K562 (cell line): ENCODE data around the gene HEATR9. TPM values are rescaled to one million over a fixed set of nuclear protein-coding genes. Genes with fewer than 3 reads are reported as not detected.
A peak's percentile ranks its signal among the peaks of the same experiment; 100 is the strongest.

Experiments
- CBX3 ChIP-seq, 2 experiments: IDR thresholded peaks; 1 replicate in 1 of 2; 2 replicates in 1 of 2; pipeline ENCODE4 v1.6.1; 2012; ENCODE audit warnings: inconsistent platforms in 2 of 2, low read length in 2 of 2, borderline replicate concordance in 1 of 2, control low read depth in 1 of 2
- DEAF1 ChIP-seq: fragments of 450-650 bp; formaldehyde crosslinking; IDR thresholded peaks from 2 replicates; pipeline ENCODE4 v1.4.0; 2020; ENCODE audit warnings: mild to moderate bottlenecking, moderate library complexity
- ERF ChIP-seq: fragments of 450-650 bp; formaldehyde crosslinking; IDR thresholded peaks from 2 replicates; pipeline ENCODE4 v1.4.0; 2020; ENCODE audit warnings: mild to moderate bottlenecking, mixed read lengths
- FOXM1 ChIP-seq, 2 experiments: fragments of 450-650 bp in 1 of 2; sonication (generic) in 1 of 2; formaldehyde crosslinking in 1 of 2; IDR thresholded peaks; 2 replicates each; pipeline versions ENCODE4 v1.6.1 to v1.9.0; 2017 to 2022; ENCODE audit warnings: low read depth in 2 of 2, mild to moderate bottlenecking in 2 of 2, missing genetic modification reagents in 1 of 2, moderate library complexity in 1 of 2
- HNRNPH1 ChIP-seq: fragments of 200-400 bp; formaldehyde crosslinking; optimal IDR thresholded peaks from 2 replicates; pipeline ENCODE3; 2017; ENCODE audit warnings: low read depth, mild to moderate bottlenecking, low read length, moderate library complexity
- MYBL2 ChIP-seq, 2 experiments: fragments of 450-650 bp in 1 of 2; sonication (generic) in 1 of 2; formaldehyde crosslinking in 1 of 2; IDR thresholded peaks; 2 replicates each; pipeline versions ENCODE4 v1.6.1 to v1.8.1; 2017 to 2022; ENCODE audit warnings: borderline replicate concordance in 1 of 2, inconsistent platforms in 1 of 2, low read depth in 1 of 2, mild to moderate bottlenecking in 1 of 2, missing genetic modification reagents in 1 of 2, moderate library complexity in 1 of 2
- PHB ChIP-seq: fragments of 250-450 bp; sonication (Bioruptor Pico); IDR thresholded peaks from 2 replicates; pipeline ENCODE4 v1.5.0; 2021
- PHF21A ChIP-seq: fragments of 450-650 bp; IDR thresholded peaks from 2 replicates; pipeline ENCODE4 v1.6.1; 2017; ENCODE audit warnings: low read depth, borderline replicate concordance
- RBFOX2 ChIP-seq: fragments of 200-400 bp; formaldehyde crosslinking; IDR thresholded peaks from 2 replicates; pipeline ENCODE4 v1.6.1; 2017; ENCODE audit warnings: low read depth, mild to moderate bottlenecking, low read length, moderate library complexity
- SIRT6 ChIP-seq: IDR thresholded peaks from one replicate; pipeline ENCODE4 v1.6.1; 2012; ENCODE audit warnings: low read depth, mild to moderate bottlenecking, control low read depth, inconsistent platforms, low read length, moderate library complexity
- SLC30A9 ChIP-seq: fragments of 250-450 bp; sonication (Bioruptor Pico); IDR thresholded peaks from 2 replicates; pipeline ENCODE4 v1.8.0; 2022; ENCODE audit warnings: mild to moderate bottlenecking, moderate library complexity
- SREBF2 ChIP-seq: sonication (generic); formaldehyde crosslinking; IDR thresholded peaks from 2 replicates; pipeline ENCODE4 v1.4.0; 2020; ENCODE audit warnings: mild to moderate bottlenecking, missing genetic modification reagents
- SRF ChIP-seq, 2 experiments: fragments of 250-450, 450-650 bp in 1 of 2; sonication (Bioruptor Pico) in 1 of 2; sonication (generic) in 1 of 2; formaldehyde crosslinking; IDR thresholded peaks; 2 replicates each; pipeline versions ENCODE4 v1.5.0 to v1.5.1; 2020 to 2022; ENCODE audit warnings: mild to moderate bottlenecking in 1 of 2, missing genetic modification reagents in 1 of 2
- STAG1 ChIP-seq: sonication (generic); formaldehyde crosslinking; IDR thresholded peaks from 2 replicates; pipeline ENCODE4 v1.5.0; 2020; ENCODE audit warnings: missing genetic modification reagents, borderline replicate concordance
- ZNF354B ChIP-seq: fragments of 250-450 bp; sonication (Bioruptor Pico); IDR thresholded peaks from 2 replicates; pipeline ENCODE4 v1.4.0; 2020
- ZNF444 ChIP-seq: fragments of 250-450 bp; sonication (Bioruptor Pico); IDR thresholded peaks from 2 replicates; pipeline ENCODE4 v1.4.0; 2020; ENCODE audit warnings: mild to moderate bottlenecking, moderate library complexity
- ZNF583 ChIP-seq: fragments of 250-450 bp; sonication (Bioruptor Pico); IDR thresholded peaks from 2 replicates; pipeline ENCODE4 v1.4.0; 2020
- polyA plus RNA-seq, 8 experiments: library from polyadenylated mRNA; depleted of rRNA in 4 of 8; stranded (reverse) in 5 of 8; unstranded in 3 of 8; fragments of >200 nt; fragmentation: Nextera tagmentation in 2 of 8; fragmentation: Illumina TruSeq in 1 of 8; extraction: Ambion mirVana in 2 of 8; extraction: Trizol in 1 of 8; gene quantifications; 2 replicates each; pipeline versions ENCODE4 v1.2.1 to v1.2.3, GENCODE V29; 2011 to 2014; ENCODE audit warnings: inconsistent platforms in 1 of 8, missing spikeins in 1 of 8
- total RNA-seq, 7 experiments: library from RNA; depleted of rRNA in 6 of 7; stranded (reverse); fragments of >200 nt in 6 of 7; fragmentation: Illumina TruSeq in 2 of 7; extraction: Trizol in 2 of 7; gene quantifications; 2 replicates each; pipeline versions ENCODE4 v1.2.1 to v1.2.3, GENCODE V29; 2011 to 2021; ENCODE audit warnings: low replicate concordance in 1 of 7
- TF ChIP-seq, protein P1 (sequence below): fragments of 450-650 bp; IDR thresholded peaks from 2 replicates; pipeline ENCODE4 v1.6.1; 2017; ENCODE audit warnings: antibody characterized with exemption, mild to moderate bottlenecking
- TF ChIP-seq, protein P2 (sequence below): fragments of 450-650 bp; conservative IDR thresholded peaks from 2 replicates; pipeline ENCODE4 v1.6.1; 2016; ENCODE audit warnings: missing genetic modification characterization, low read depth, mild to moderate bottlenecking, control low read depth, missing compliant biosample characterization

The HEATR9 gene
- total and polyA plus RNA-seq, 9 of the 15 experiments (the other 6 are each of a cell fraction or from before 2014, with no cell fraction given): not detected

DNA sequence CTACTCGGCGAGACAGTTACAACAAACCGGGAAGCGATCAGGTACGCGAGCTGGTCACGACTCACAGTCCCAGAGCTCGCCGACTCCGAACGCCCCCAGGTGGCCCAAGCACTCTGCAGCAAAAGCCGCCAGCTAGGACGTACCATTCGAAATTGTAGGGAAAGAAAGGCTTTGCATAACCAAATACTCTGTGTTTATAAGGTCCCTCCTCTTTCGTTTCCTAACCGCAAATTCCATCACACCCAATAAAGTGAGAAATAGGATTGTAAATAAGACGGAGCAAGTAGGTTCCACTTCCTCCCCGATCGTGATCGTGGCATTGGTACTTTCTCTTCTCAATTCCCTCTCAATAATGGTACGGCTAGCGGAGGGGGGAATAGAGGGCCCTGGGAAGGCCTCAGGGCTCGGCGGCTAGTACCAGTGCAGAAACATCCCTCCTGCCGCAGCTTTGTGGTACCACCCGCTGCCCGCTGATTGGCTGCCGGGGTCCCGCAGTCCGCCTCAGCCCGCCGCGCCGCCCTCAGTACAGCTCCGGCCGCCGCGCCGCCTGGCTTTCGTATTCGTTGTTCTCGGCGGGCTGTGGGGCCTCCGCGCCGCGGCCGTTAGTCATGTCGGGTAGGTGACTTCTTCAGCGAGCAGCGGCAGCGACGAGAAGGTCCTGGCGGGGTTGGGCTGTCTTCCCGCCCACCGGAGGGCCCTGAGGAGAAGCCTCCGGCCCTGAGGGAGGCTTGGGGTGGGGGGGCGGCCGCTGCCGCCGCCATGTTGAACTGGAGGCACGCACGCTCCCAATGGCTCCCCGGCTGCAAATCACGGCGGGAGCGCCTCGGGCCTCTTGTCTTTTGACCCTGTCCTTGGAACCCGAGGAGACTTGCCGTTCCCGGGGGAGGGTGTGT, 59.5 kb downstream of the HEATR9 start, which contains the start of gene TAF15 (continued):
- TF ChIP-seq, protein P1, sequence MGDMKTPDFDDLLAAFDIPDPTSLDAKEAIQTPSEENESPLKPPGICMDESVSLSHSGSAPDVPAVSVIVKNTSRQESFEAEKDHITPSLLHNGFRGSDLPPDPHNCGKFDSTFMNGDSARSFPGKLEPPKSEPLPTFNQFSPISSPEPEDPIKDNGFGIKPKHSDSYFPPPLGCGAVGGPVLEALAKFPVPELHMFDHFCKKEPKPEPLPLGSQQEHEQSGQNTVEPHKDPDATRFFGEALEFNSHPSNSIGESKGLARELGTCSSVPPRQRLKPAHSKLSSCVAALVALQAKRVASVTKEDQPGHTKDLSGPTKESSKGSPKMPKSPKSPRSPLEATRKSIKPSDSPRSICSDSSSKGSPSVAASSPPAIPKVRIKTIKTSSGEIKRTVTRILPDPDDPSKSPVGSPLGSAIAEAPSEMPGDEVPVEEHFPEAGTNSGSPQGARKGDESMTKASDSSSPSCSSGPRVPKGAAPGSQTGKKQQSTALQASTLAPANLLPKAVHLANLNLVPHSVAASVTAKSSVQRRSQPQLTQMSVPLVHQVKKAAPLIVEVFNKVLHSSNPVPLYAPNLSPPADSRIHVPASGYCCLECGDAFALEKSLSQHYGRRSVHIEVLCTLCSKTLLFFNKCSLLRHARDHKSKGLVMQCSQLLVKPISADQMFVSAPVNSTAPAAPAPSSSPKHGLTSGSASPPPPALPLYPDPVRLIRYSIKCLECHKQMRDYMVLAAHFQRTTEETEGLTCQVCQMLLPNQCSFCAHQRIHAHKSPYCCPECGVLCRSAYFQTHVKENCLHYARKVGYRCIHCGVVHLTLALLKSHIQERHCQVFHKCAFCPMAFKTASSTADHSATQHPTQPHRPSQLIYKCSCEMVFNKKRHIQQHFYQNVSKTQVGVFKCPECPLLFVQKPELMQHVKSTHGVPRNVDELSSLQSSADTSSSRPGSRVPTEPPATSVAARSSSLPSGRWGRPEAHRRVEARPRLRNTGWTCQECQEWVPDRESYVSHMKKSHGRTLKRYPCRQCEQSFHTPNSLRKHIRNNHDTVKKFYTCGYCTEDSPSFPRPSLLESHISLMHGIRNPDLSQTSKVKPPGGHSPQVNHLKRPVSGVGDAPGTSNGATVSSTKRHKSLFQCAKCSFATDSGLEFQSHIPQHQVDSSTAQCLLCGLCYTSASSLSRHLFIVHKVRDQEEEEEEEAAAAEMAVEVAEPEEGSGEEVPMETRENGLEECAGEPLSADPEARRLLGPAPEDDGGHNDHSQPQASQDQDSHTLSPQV: 0 out of 2 replicates have a peak, but pooled peaks have one; percentile 13
- TF ChIP-seq ERF (CRISPR knock-in tag) (0 out of 2 replicates have a peak, but pooled peaks have one; percentile 48), RBFOX2 (peak; percentile 100), SLC30A9 (CRISPR knock-in tag) (no peak), PHB (CRISPR knock-in tag) (0 out of 2 replicates have a peak, but pooled peaks have one; percentile 57), ZNF444 (CRISPR knock-in tag) (no peak), MYBL2 (IDR thresholded peaks at IDR 0.05; ENCODE audit: low read depth) (peak; percentile 44), MYBL2 (CRISPR knock-in tag; IDR thresholded peaks at IDR 0.05; ENCODE audit: borderline replicate concordance) (no peak), PHF21A (peak; percentile 14), ZNF354B (no peak), SREBF2 (CRISPR knock-in tag) (no peak), SIRT6 (no peak), CBX3 (IDR thresholded peaks at IDR 0.05; ENCODE audit: borderline replicate concordance in 1 of 2, low read length in 2 of 2) (peak in 1 of 2 experiments; percentile 62; a peak in 2 of 3 replicates), ZNF583 (CRISPR knock-in tag) (no peak), DEAF1 (CRISPR knock-in tag) (peak; percentile 30; the same call in 1 of the 2 replicates), SRF (CRISPR knock-in tag; IDR thresholded peaks at IDR 0.05) (peak; percentile 61 to 65; a peak in 3 of 4 replicates), STAG1 (no peak), FOXM1 (IDR thresholded peaks at IDR 0.05; ENCODE audit: low read depth) (peak; percentile 83), FOXM1 (CRISPR knock-in tag; IDR thresholded peaks at IDR 0.05; ENCODE audit: low read depth) (no peak), HNRNPH1 (no peak)
- TF ChIP-seq, protein P2, sequence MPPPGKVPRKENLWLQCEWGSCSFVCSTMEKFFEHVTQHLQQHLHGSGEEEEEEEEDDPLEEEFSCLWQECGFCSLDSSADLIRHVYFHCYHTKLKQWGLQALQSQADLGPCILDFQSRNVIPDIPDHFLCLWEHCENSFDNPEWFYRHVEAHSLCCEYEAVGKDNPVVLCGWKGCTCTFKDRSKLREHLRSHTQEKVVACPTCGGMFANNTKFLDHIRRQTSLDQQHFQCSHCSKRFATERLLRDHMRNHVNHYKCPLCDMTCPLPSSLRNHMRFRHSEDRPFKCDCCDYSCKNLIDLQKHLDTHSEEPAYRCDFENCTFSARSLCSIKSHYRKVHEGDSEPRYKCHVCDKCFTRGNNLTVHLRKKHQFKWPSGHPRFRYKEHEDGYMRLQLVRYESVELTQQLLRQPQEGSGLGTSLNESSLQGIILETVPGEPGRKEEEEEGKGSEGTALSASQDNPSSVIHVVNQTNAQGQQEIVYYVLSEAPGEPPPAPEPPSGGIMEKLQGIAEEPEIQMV (tag): no peak
